Ovary (tissue), 9 donors: Measurements from ENCODE around the gene MYOM1. TPM values are rescaled to one million over a fixed set of nuclear protein-coding genes. Genes with fewer than 3 reads are reported as not detected.
"Not testable (repeated sequence)": the region's sequence is repeated elsewhere in the genome, so short reads cannot be mapped to it uniquely, and the experiment has no call there.

ENCODE experiments used
- DNase-seq, 5 donors: peaks; one replicate each; pipeline ENCODE4 v3.0.0-alpha.2; 2019 to 2020
- H3K27ac ChIP-seq, 2 donors: fragments of 200-600 bp; one replicate each; pipeline versions ENCODE4 v1.5.1 to v1.8.0; 2019 to 2022
- H3K27me3 ChIP-seq: fragments of 200-600 bp; one replicate; pipeline ENCODE4 v1.8.0; 2022
- H3K36me3 ChIP-seq: fragments of 200-600 bp; sonication (generic); one replicate; pipeline ENCODE4 v1.5.1; 2019
- H3K4me1 ChIP-seq: one replicate; pipeline ENCODE4 v1.8.1; 2013; ENCODE audit warnings: mild to moderate bottlenecking, moderate library complexity; ENCODE audit not compliant: insufficient read depth
- H3K4me3 ChIP-seq: fragments of 200-600 bp; sonication (generic); one replicate; pipeline ENCODE4 v1.5.1; 2017
- H3K9me3 ChIP-seq, 2 donors: fragments of 200-600 bp in 1 of 2; sonication (generic) in 1 of 2; one replicate each; pipeline versions ENCODE4 v1.5.1 to v1.8.1; 2013 to 2019; ENCODE audit warnings: mild to moderate bottlenecking in 1 of 2, moderate library complexity in 1 of 2
- EP300 ChIP-seq: sonication (generic); formaldehyde crosslinking; IDR thresholded peaks from one replicate; pipeline ENCODE4 v1.6.1; 2017; ENCODE audit warnings: antibody characterized with exemption
- POLR2A ChIP-seq: fragments of 450-650 bp; IDR thresholded peaks from one replicate; pipeline ENCODE4 v1.6.1; 2017; ENCODE audit warnings: antibody characterized with exemption, mild to moderate bottlenecking, moderate library complexity
- WGBS, 3 donors: extraction: QIAGEN DNeasy Blood & Tissue Kit in 1 of 3; methylation state at CpG; one replicate each; pipeline versions ENCODE4 v1.1.5 to v1.1.7; 2013 to 2017; 5-methylcytosine and 5-hydroxymethylcytosine counted together
- intact Hi-C, 4 donors: fragments of 100-400 bp; cut with DNase I; formaldehyde crosslinking; loops; one replicate each; pipeline versions ENCODE4 v1.11.0 to v1.15.1; 2022 to 2023
- polyA plus RNA-seq, 2 donors: library from polyadenylated mRNA; stranded (reverse); fragments of 200-250 nt in 1 of 2; fragments of 350-450 nt in 1 of 2; fragmentation: Illumina TruSeq in 1 of 2; extraction: RNeasy Lipid Tissue Mini Kit (QIAGEN cat#74804) in 1 of 2; gene quantifications; one replicate each; pipeline ENCODE4 v1.2.3, GENCODE V29; 2013 to 2014
- total RNA-seq, 7 donors: library from RNA; depleted of rRNA in 2 of 7; stranded (reverse); fragments of >200 nt in 2 of 7; fragmentation: NEBNext Ultra II Directional in 3 of 7; extraction: Animal tissue kit (Norgen Biotek cat#: 25700) in 3 of 7; gene quantifications; one replicate each; pipeline versions ENCODE4 v1.1.0 to v1.2.4, GENCODE V29; 2016 to 2023
- TF ChIP-seq, protein P1 (sequence below), 3 donors: fragments of 450-650 bp in 2 of 3; fragments of 200-600 bp in 1 of 3; IDR thresholded peaks; one replicate each; pipeline versions ENCODE4 v1.5.1 to v1.8.0; 2016 to 2022; ENCODE audit warnings: antibody characterized with exemption in 3 of 3, mild to moderate bottlenecking in 1 of 3
- donor health status: DM: no; HTN: no; CAD: no; lungs with moderate emphysema.
- donor health status: DM: no; HTN: no; CAD: no.
- donor health status: Bipolar disorder and iron deficiency.
- donor health status: DM: yes; HTN: yes; CAD: no.
- donor health status: DM: no; HTN: no; CAD: no.
- donor health status: DM: yes; HTN: yes; CAD: no.

The MYOM1 gene
- total and polyA plus RNA-seq, 9 donors = 0.69 to 21.0 (median 3.6) TPM

- intact Hi-C loops = no loop called here
- 91 to 97% (median 94%) methylated on average over 5 of the region's 5 CpGs for WGBS, 3 donors
- no peak overlapping the region for H3K27ac ChIP-seq
These were observed 183.7 kb downstream of the MYOM1 start for GRCh38 chr18:3036108-3036507.

GRCh38 chr18:3035635-3036034 is 184.1 kb downstream of the MYOM1 start:
- Histone ChIP-seq H3K4me1 (no peaks in the 10 kb centered on the region), H3K27me3 (no peaks in the 10 kb centered on the region), H3K36me3 (no peaks in the 10 kb centered on the region), H3K9me3 (no peaks in the 10 kb centered on the region), H3K27ac (no peak overlapping the region), H3K4me3 (no peak overlapping the region)
- intact Hi-C loops = no loop called here
- TF ChIP-seq EP300 = no peak
- TF ChIP-seq, protein P1, sequence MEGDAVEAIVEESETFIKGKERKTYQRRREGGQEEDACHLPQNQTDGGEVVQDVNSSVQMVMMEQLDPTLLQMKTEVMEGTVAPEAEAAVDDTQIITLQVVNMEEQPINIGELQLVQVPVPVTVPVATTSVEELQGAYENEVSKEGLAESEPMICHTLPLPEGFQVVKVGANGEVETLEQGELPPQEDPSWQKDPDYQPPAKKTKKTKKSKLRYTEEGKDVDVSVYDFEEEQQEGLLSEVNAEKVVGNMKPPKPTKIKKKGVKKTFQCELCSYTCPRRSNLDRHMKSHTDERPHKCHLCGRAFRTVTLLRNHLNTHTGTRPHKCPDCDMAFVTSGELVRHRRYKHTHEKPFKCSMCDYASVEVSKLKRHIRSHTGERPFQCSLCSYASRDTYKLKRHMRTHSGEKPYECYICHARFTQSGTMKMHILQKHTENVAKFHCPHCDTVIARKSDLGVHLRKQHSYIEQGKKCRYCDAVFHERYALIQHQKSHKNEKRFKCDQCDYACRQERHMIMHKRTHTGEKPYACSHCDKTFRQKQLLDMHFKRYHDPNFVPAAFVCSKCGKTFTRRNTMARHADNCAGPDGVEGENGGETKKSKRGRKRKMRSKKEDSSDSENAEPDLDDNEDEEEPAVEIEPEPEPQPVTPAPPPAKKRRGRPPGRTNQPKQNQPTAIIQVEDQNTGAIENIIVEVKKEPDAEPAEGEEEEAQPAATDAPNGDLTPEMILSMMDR (IDR thresholded peaks at IDR 0.05) = no peak
- TF ChIP-seq POLR2A = no peak
- 90 to 98% (median 96%) methylated on average over 5 of the region's 5 CpGs for WGBS, 3 donors
- DNase-seq = no peak

More at GRCh38 chr18:3036108-3036507, 183.7 kb downstream of the MYOM1 start:
- Histone ChIP-seq H3K27me3 (no peaks in the 10 kb centered on the region), H3K4me3 (no peak overlapping the region), H3K9me3 (no peaks in the 10 kb centered on the region), H3K4me1 (no peaks in the 10 kb centered on the region), H3K36me3 (no peaks in the 10 kb centered on the region)
- no peak for DNase-seq
- no peak for TF ChIP-seq POLR2A
- TF ChIP-seq EP300 = no peak
- TF ChIP-seq, protein P1 (IDR thresholded peaks at IDR 0.05) = no peak

DNA sequence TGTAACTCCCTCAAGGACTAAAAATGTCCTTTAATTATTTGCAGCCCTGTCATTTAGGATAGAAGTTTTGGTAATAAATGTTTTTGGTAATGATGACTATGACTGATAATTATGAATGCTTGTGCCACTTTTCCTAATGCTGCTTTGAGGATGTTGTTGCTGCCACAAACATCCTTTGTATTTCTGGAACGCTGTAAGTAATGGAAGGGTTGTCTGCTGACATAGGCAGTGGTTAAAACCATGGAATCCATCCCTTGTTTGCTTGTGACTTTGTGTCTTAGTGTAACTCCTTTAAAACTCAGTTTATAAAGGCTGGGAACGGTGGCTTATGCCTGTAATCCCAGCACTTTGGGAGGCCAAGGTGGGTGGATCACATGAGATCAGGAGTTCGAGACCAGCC is 187.0 kb downstream of the MYOM1 start:
- intact Hi-C loops = no loop called here
- 89 to 96% (median 91%) methylated on average over 3 of the region's 3 CpGs for WGBS, 3 donors
- no peaks in the 10 kb centered on the region for H3K27me3 ChIP-seq
- H3K27ac ChIP-seq = no peak overlapping the region
- H3K36me3 ChIP-seq = no peaks in the 10 kb centered on the region
- no peak for DNase-seq
- H3K9me3 ChIP-seq = no peaks in the 10 kb centered on the region
- no peak overlapping the region for H3K4me3 ChIP-seq
- no peak for TF ChIP-seq EP300
- TF ChIP-seq, protein P1 (IDR thresholded peaks at IDR 0.05) = no peak
- TF ChIP-seq POLR2A = no peak
- H3K4me1 ChIP-seq = peaks cover 5% of the 10 kb centered on the region

- H3K27ac ChIP-seq = peak overlapping the region in 1 of 2 donors; percentile 62
These were observed 190.4 kb downstream of the MYOM1 start for GRCh38 chr18:3029215-3029952.

GRCh38 chr18:3028115-3028514 is 191.7 kb downstream of the MYOM1 start:
- DNase-seq, H3K27me3 ChIP-seq, H3K4me1 ChIP-seq, H3K9me3 ChIP-seq, H3K4me3 ChIP-seq, intact Hi-C loops, H3K36me3 ChIP-seq: not testable (repeated sequence)
- WGBS, 3 donors = 48 to 63% (median 53%) methylated on average over 3 of the region's 3 CpGs
- H3K27ac ChIP-seq = peak overlapping the region in 1 of 2 donors; percentile 62

More at GRCh38 chr18:3029215-3029952, 190.4 kb downstream of the MYOM1 start:
- WGBS, 3 donors = 10 to 12% (median 10%) methylated on average over 12 of the region's 12 CpGs
- DNase-seq = no peak
- no peak overlapping the region for H3K4me3 ChIP-seq
- no peaks in the 10 kb centered on the region for H3K27me3 ChIP-seq
- no peaks in the 10 kb centered on the region for H3K36me3 ChIP-seq
- TF ChIP-seq EP300 = no peak
- TF ChIP-seq, protein P1 (IDR thresholded peaks at IDR 0.05) = no peak
- TF ChIP-seq POLR2A = no peak
- peaks cover 7% of the 10 kb centered on the region for H3K4me1 ChIP-seq
- intact Hi-C loops = no loop called here
- H3K9me3 ChIP-seq = no peaks in the 10 kb centered on the region
